SH-SY5Y (cell line): ENCODE results near the gene DDX51.

Experiments used
- GATA2 ChIP-seq: IDR thresholded peaks from 2 replicates; pipeline ENCODE4 v1.6.1; 2011; ENCODE audit warnings: mild to moderate bottlenecking, low read depth, low read length
- GATA3 ChIP-seq: IDR thresholded peaks from 2 replicates; pipeline ENCODE4 v1.6.1; 2011; ENCODE audit warnings: low read depth, mild to moderate bottlenecking, low read length, moderate library complexity

DNA sequence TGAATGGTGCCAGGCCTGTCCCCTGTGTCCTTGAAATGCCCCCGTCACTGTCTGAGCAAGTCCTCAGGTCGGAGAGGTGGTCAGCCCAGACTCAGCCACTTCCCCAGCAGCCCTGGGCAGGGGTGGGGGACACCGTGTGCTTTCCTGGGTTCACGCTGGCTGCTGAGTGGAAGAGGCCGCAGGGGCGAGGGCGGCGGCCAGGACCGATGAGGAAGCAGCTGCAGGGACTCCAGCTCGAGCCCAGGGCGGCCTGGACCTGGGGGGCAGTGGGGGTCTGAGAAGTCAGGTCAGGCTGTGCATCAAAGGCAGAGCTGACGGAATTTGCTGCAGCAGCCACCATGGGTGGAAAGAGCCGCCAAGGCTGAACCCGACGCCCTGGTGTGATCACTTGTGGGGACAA is 28.5 kb upstream of the DDX51 start:
- TF ChIP-seq GATA2 (no peak), GATA3 (no peak)
